Natural killer cell (primary cell): ENCODE data around the gene MICU2. TPM values are rescaled to one million over a fixed set of nuclear protein-coding genes. Genes with fewer than 3 reads are reported as not detected.

Experiments
- ATAC-seq, 3 donors: fragments of 150-1000 bp in 2 of 3; fragments of 200-7000 bp in 1 of 3; cut with Tn5 transposase; 1 replicate in 1 of 3; 2 replicates in 2 of 3; pipeline ENCODE4 v1.10.0; 2021; ENCODE audit warnings: mild to moderate bottlenecking in 2 of 3, moderate library complexity in 2 of 3
- DNase-seq, 2 donors: peaks; one replicate each; pipeline versions ENCODE4 v3.0.0 to v3.0.0-alpha.2; 2013 to 2021; ENCODE audit warnings: mixed read lengths in 1 of 2
- H3K27ac ChIP-seq: one replicate; pipeline ENCODE4 v1.5.1; 2013; ENCODE audit warnings: mild to moderate bottlenecking, low read length
- H3K27me3 ChIP-seq: one replicate; pipeline ENCODE4 v1.6.1; 2013; ENCODE audit warnings: low read length; ENCODE audit not compliant: control insufficient read depth, insufficient read depth
- H3K36me3 ChIP-seq: one replicate; pipeline ENCODE4 v1.6.1; 2013; ENCODE audit warnings: low read length; ENCODE audit not compliant: control insufficient read depth, insufficient read depth
- H3K4me1 ChIP-seq: one replicate; pipeline ENCODE4 v1.6.1; 2013; ENCODE audit warnings: low read length; ENCODE audit not compliant: control insufficient read depth, insufficient read depth
- H3K4me3 ChIP-seq: one replicate; pipeline ENCODE4 v1.5.1; 2013; ENCODE audit warnings: low read length
- H3K9me3 ChIP-seq: one replicate; pipeline ENCODE4 v1.6.1; 2013; ENCODE audit warnings: low read length; ENCODE audit not compliant: control insufficient read depth, insufficient read depth
- H3K27ac Mint-ChIP-seq, 2 donors: one replicate each; pipeline ENCODE4 v1.8.0; 2022; ENCODE audit warnings: mild to moderate bottlenecking in 2 of 2, mixed read lengths in 2 of 2, moderate library complexity in 1 of 2
- H3K27me3 Mint-ChIP-seq, 2 donors: one replicate each; pipeline ENCODE4 v1.8.0; 2022; ENCODE audit warnings: low read depth in 2 of 2, mixed read lengths in 2 of 2
- H3K36me3 Mint-ChIP-seq: one replicate; pipeline ENCODE4 v1.8.0; 2022; ENCODE audit warnings: mixed read lengths
- H3K4me1 Mint-ChIP-seq, 2 donors: one replicate each; pipeline ENCODE4 v1.8.0; 2022; ENCODE audit warnings: mixed read lengths in 2 of 2
- H3K4me3 Mint-ChIP-seq: one replicate; pipeline ENCODE4 v1.8.0; 2022; ENCODE audit warnings: mild to moderate bottlenecking, moderate library complexity, mixed read lengths
- H3K9me3 Mint-ChIP-seq, 2 donors: one replicate each; pipeline ENCODE4 v1.8.0; 2022; ENCODE audit warnings: mixed read lengths in 2 of 2
- CTCF ChIP-seq: fragments of 200-600 bp; IDR thresholded peaks from one replicate; pipeline ENCODE4 v1.8.0; 2022; ENCODE audit warnings: antibody characterized with exemption
- WGBS: methylation state at CpG from one replicate; pipeline ENCODE4 v1.1.7; 2013; ENCODE audit warnings: missing lambda C conversion rate; ENCODE audit not compliant: insufficient coverage; 5-methylcytosine and 5-hydroxymethylcytosine counted together
- intact Hi-C: fragments of 100-400 bp; cut with micrococcal nuclease; formaldehyde crosslinking; loops from one replicate; pipeline ENCODE4 v1.14.2; 2022
- total RNA-seq, 4 donors: library from RNA; stranded (reverse); fragments of 120-200 nt in 1 of 4; gene quantifications; one replicate each; pipeline versions ENCODE4 v1.2.3 to v1.2.4, GENCODE V29; 2013 to 2022

MICU2 gene
- total RNA-seq, result 10 to 100 TPM; 40.2 to 47.1 (median 41.4) TPM
- 65.9 TPM for total RNA-seq (2013)

- Histone ChIP-seq H3K27ac (peak within 1 kb of the TSS; percentile 97), H3K4me3 (peak within 1 kb of the TSS; percentile 85), H3K9me3 (no peaks in the 10 kb centered on the region), H3K36me3 (peaks cover 6% of the 10 kb centered on the region), H3K27me3 (peaks cover 5% of the 10 kb centered on the region), H3K4me1 (peaks cover 15% of the 10 kb centered on the region)
- DNase-seq (peak; percentile 92 to 98), ATAC-seq (peak; percentile 90 to 97 (median 92))
- intact Hi-C loops, result loop anchor here (1.0 to 5.0 kb wide), 3 partner anchors 23 to 126 kb away; partner anchors contain the start of gene FGF9
- TF ChIP-seq CTCF, result no peak
- Mint-ChIP-seq H3K4me1 (peaks cover 38 to 42% of the 10 kb centered on the region in 2 donors), H3K27me3 (peaks cover 8 to 12% of the 10 kb centered on the region in 2 donors), H3K27ac (peak within 1 kb of the TSS; percentile 91 to 93), H3K36me3 (peaks cover 7% of the 10 kb centered on the region), H3K4me3 (peak within 1 kb of the TSS; percentile 90), H3K9me3 (no peaks in the 10 kb centered on the region)
- under 1% methylated on average over 77 of the region's 77 CpGs for WGBS
Measured at GRCh38 chr13:21603531-21604448, at the start of gene MICU2. MICU2 (minus strand) TSS chr13:21604170; CDS start chr13:21604148, 22 bp downstream.

GRCh38 chr13:21641629-21642028 is 37.7 kb upstream of the MICU2 start:
- TF ChIP-seq CTCF, result no peak
- DNase-seq, result no peak
- Histone ChIP-seq H3K4me1 (no peaks in the 10 kb centered on the region), H3K36me3 (no peaks in the 10 kb centered on the region), H3K27me3 (no peaks in the 10 kb centered on the region), H3K4me3 (no peak overlapping the region), H3K9me3 (no peaks in the 10 kb centered on the region), H3K27ac (no peak overlapping the region)
- peaks cover 0 to 9% of the 10 kb centered on the region in 2 donors for H3K4me1 Mint-ChIP-seq
- WGBS, result 92% methylated on average over 2 of the region's 2 CpGs
- no peak for ATAC-seq
- no peak overlapping the region for H3K4me3 Mint-ChIP-seq
- no peak overlapping the region for H3K27ac Mint-ChIP-seq
- no peaks in the 10 kb centered on the region for H3K9me3 Mint-ChIP-seq
- H3K27me3 Mint-ChIP-seq, result peaks cover 5 to 14% of the 10 kb centered on the region in 2 donors
- intact Hi-C loops, result no loop called here
- no peaks in the 10 kb centered on the region for H3K36me3 Mint-ChIP-seq

- Mint-ChIP-seq H3K9me3 (no peaks in the 10 kb centered on the region), H3K27me3 (peaks cover 5 to 27% of the 10 kb centered on the region in 2 donors), H3K27ac (no peak overlapping the region), H3K36me3 (no peaks in the 10 kb centered on the region), H3K4me1 (peaks cover 0 to 9% of the 10 kb centered on the region in 2 donors), H3K4me3 (no peak overlapping the region)
- H3K9me3 ChIP-seq, result no peaks in the 10 kb centered on the region
- TF ChIP-seq CTCF, result no peak
- WGBS, result 76% methylated on average over 5 of the region's 5 CpGs
- no peak overlapping the region for H3K4me3 ChIP-seq
- DNase-seq (no peak), ATAC-seq (no peak)
- H3K27me3 ChIP-seq, result no peaks in the 10 kb centered on the region
- H3K4me1 ChIP-seq, result no peaks in the 10 kb centered on the region
- no peaks in the 10 kb centered on the region for H3K36me3 ChIP-seq
- no peak overlapping the region for H3K27ac ChIP-seq
- intact Hi-C loops, result loop anchor here (10.0 kb wide), 1 partner anchor 1115 kb away; no protein-coding TSS in a partner anchor
Measured at GRCh38 chr13:21639561-21639960, 35.6 kb upstream of the MICU2 start.
